Left colon (tissue), 2 donors: ENCODE data around the gene PPM1F. TPM values are rescaled to one million over a fixed set of nuclear protein-coding genes. Genes with fewer than 3 reads are reported as not detected.
"Not testable (repeated sequence)": the region's sequence is repeated elsewhere in the genome, so short reads cannot be mapped to it uniquely, and the experiment has no call there.

Source experiments
- ATAC-seq: fragments of 200-7000 bp; cut with Tn5 transposase; one replicate; pipeline ENCODE4 v1.9.1; 2020; ENCODE audit warnings: mild to moderate bottlenecking, moderate library complexity
- DNase-seq, 2 donors: peaks; one replicate each; pipeline ENCODE4 v3.0.0-alpha.2; 2020
- intact Hi-C, 2 donors: fragments of 100-400 bp; cut with DNase I in 1 of 2; cut with micrococcal nuclease in 1 of 2; formaldehyde crosslinking; loops; one replicate each; pipeline versions ENCODE4 v1.11.2 to v1.14.0; 2022; cut with DNase I, micrococcal nuclease
- total RNA-seq, 2 donors: library from RNA; stranded (reverse); fragmentation: NEBNext Ultra II Directional; extraction: Animal tissue kit (Norgen Biotek cat#: 25700); gene quantifications; one replicate each; pipeline ENCODE4 v1.2.1, GENCODE V29; 2021
- donor health status: DM: no; HTN: no; CAD: no.
- donor health status: DM: yes; HTN: yes; CAD: no.

The PPM1F gene
- total RNA-seq, 2 donors from 2014 or later: 12.1 to 13.0 TPM

GRCh38 chr22:21915624-21916308 lies 36.9 kb downstream of the PPM1F start:
- ATAC-seq (no peak), DNase-seq (no peak)
- intact Hi-C loops: no loop called here

DNA sequence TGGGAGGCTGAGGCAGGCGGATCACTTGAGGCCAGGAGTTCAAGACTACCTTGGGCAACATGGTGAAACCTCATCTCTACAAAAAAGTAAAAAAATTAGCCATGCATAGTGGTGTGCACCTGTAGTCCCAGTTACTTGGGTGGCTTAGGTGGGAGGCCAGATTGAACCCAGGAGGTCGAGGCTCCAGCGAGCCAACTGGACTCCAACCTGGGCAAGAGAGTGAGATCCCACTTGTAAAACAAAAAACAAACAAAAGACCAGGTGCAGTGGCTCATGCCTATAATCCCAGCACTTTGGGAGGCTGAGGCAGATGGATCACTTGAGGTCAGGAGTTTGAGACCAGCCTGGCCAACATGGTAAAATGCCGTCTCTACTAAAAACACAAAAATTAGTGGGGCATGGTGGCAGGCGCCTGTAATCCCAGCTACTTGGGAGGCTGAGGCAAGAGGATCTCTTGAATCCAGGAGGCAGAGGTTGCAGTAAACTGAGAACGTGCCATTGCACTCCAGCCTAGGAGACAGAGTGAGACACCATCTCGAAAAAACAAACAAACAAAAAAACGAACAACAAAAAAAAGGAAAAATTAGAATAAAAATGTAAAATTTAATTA lies 38.5 kb downstream of the PPM1F start:
- ATAC-seq, DNase-seq, intact Hi-C loops: not testable (repeated sequence)

- ATAC-seq, DNase-seq, intact Hi-C loops: not testable (repeated sequence)
Measured at GRCh38 chr22:21910367-21910766, 42.3 kb downstream of the PPM1F start.

DNA sequence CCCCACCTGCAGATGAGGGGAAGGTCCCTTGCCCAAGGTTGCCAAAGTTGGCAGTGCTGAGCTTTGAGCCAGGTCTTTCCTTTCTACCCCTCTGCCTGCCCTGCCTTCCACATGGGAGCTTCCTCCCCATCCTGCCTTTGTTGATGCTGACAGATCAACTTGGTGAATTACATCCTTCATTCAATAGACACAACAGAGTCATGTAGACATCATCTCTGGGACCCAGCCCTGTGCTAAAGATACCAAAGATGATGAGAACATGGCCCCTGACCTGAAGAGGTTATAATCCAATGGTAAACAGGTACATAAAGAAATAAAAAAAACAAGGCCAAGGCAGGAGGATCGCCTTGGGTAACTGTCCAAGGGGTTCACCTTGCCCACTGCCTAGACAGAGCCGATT lies 42.8 kb downstream of the PPM1F start:
- no peak for ATAC-seq
- intact Hi-C loops: no loop called here
- DNase-seq: no peak

- no peak for DNase-seq
- no peak for ATAC-seq
- intact Hi-C loops: no loop called here
Measured at GRCh38 chr22:21907638-21908522, 44.8 kb downstream of the PPM1F start.

DNA sequence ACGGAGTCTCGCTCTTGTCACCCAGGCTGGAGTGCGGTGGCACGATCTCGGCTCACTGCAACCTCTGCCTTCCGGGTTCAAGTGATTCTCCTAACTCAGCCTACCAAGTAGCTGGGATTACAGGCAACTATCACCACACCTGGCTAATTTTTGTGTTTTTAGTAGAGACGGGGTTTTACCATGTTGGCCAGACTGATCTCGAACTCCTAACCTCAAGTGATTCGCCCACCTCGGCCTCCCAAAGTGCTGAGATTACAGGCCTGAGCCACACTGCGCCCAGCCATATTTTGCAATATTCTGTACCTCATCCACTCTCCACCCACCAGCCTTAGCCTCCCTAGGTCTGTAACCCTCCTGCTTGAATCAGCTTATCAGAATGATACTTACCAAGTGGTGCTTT lies 47.4 kb downstream of the PPM1F start:
- DNase-seq, ATAC-seq, intact Hi-C loops: not testable (repeated sequence)

GRCh38 chr22:21904250-21904789 lies 48.3 kb downstream of the PPM1F start:
- intact Hi-C loops: no loop called here
- DNase-seq: no peak
- ATAC-seq: no peak

DNA sequence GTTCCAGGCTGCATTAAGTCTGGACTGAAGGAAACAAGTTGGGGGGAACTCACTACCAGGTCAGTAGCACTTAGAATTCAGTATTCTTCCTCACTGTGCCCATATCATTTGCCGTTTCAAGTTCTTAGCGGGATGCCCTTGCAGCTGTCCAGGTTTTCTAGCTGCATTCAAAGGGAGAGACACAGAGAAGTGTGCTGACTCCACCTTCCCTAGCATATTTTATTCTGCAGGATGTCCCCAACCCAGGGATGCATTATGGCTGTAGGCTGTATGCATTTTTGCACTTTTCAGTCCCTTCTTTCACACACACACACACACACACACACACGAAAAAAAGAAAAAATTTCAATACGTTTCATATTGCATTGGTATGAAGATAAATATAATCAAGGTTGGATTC lies 49.4 kb downstream of the PPM1F start:
- DNase-seq (no peak), ATAC-seq (no peak)
- intact Hi-C loops: no loop called here

GRCh38 chr22:21902296-21903087 lies 50.2 kb downstream of the PPM1F start:
- no peak for DNase-seq
- no peak for ATAC-seq
- intact Hi-C loops: no loop called here

- ATAC-seq (no peak), DNase-seq (no peak)
- intact Hi-C loops: no loop called here
Measured at GRCh38 chr22:21898354-21898896, 54.2 kb downstream of the PPM1F start.

- DNase-seq: no peak
- no peak for ATAC-seq
Measured at GRCh38 chr22:21896951-21897513, 55.6 kb downstream of the PPM1F start.

GRCh38 chr22:21896275-21896674 lies 56.4 kb downstream of the PPM1F start:
- intact Hi-C loops, DNase-seq, ATAC-seq: not testable (repeated sequence)

More at GRCh38 chr22:21896951-21897513, 55.6 kb downstream of the PPM1F start:
- intact Hi-C loops: no loop called here

GRCh38 chr22:21894799-21895198 lies 57.8 kb downstream of the PPM1F start:
- ATAC-seq (no peak), DNase-seq (no peak)
- intact Hi-C loops: no loop called here

- intact Hi-C loops: no loop called here
- no peak for DNase-seq
- no peak for ATAC-seq
Measured at GRCh38 chr22:21889251-21889990, 63.2 kb downstream of the PPM1F start.

GRCh38 chr22:21887841-21888240 lies 64.8 kb downstream of the PPM1F start:
- DNase-seq (no peak), ATAC-seq (no peak)
- intact Hi-C loops: no loop called here

DNA sequence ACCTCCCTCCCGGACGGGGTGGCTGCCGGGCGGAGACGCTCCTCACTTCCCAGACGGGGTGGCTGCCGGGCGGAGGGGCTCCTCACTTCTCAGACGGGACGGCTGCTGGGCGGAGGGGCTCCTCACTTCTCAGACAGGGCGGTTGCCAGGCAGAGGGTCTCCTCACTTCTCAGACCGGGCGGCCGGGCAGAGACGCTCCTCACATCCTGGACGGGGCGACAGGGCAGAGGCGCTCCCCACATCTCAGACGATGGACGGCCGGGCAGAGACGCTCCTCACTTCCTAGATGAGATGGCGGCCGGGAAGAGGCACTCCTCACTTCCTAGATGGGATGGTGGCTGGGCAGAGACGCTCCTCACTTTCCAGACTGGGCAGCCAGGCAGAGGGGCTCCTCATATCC lies 68.7 kb downstream of the PPM1F start:
- DNase-seq, intact Hi-C loops, ATAC-seq: not testable (repeated sequence)

DNA sequence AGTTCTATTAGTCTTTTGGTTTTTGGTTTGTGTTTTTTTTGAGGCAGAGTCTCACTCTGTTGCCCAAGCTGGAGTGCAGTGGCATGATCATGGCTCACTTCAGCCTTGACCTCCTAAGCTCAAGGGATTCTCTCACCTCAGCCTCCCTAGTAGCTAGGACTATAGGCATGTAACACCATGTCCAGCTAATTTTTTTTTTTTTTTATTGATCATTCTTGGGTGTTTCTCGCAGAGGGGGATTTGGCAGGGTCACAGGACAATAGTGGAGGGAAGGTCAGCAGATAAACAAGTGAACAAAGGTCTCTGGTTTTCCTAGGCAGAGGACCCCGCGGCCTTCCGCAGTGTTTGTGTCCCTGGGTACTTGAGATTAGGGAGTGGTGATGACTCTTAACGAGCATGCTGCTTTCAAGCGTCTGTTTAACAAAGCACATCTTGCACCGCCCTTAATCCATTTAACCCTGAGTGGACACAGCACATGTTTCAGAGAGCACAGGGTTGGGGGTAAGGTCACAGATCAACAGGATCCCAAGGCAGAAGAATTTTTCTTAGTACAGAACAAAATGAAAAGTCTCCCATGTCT lies 69.8 kb downstream of the PPM1F start:
- DNase-seq, intact Hi-C loops, ATAC-seq: not testable (repeated sequence)
